Memory B cell (primary cell): ENCODE data around the gene LHFPL3.
"Not testable (repeated sequence)": the region's sequence is repeated elsewhere in the genome, so short reads cannot be mapped to it uniquely, and the experiment has no call there.

Experiments used
- ATAC-seq: fragments of 150-1000 bp; cut with Tn5 transposase; 2 replicates; pipeline ENCODE4 v1.10.0; 2021; ENCODE audit warnings: low read depth, mild to moderate bottlenecking, moderate library complexity
- DNase-seq, 2 donors: peaks; one replicate each; pipeline ENCODE4 v3.0.0; 2022; ENCODE audit warnings: low spot score in 2 of 2
- H3K27ac Mint-ChIP-seq: one replicate; pipeline ENCODE4 v1.8.0; 2022; ENCODE audit warnings: mild to moderate bottlenecking, moderate library complexity, mixed read lengths
- H3K27me3 Mint-ChIP-seq: one replicate; pipeline ENCODE4 v1.8.0; 2022; ENCODE audit warnings: mixed read lengths
- H3K36me3 Mint-ChIP-seq: one replicate; pipeline ENCODE4 v1.8.0; 2022; ENCODE audit warnings: mild to moderate bottlenecking, mixed read lengths
- H3K4me1 Mint-ChIP-seq: one replicate; pipeline ENCODE4 v1.8.0; 2022; ENCODE audit warnings: mixed read lengths
- H3K4me3 Mint-ChIP-seq: one replicate; pipeline ENCODE4 v1.8.0; 2022; ENCODE audit warnings: mild to moderate bottlenecking, moderate library complexity, mixed read lengths
- H3K9me3 Mint-ChIP-seq: one replicate; pipeline ENCODE4 v1.8.0; 2022; ENCODE audit warnings: mixed read lengths

Gene LHFPL3

GRCh38 chr7:104541897-104542296 lies 213.5 kb downstream of the LHFPL3 start:
- Mint-ChIP-seq H3K4me3 (no peak overlapping the region), H3K9me3 (peaks cover 4% of the 10 kb centered on the region), H3K27me3 (peaks cover 3% of the 10 kb centered on the region), H3K27ac (no peak overlapping the region), H3K4me1 (no peaks in the 10 kb centered on the region), H3K36me3 (no peaks in the 10 kb centered on the region)
- no peak for ATAC-seq
- no peak for DNase-seq

- no peak for ATAC-seq
- DNase-seq, result no peak
- Mint-ChIP-seq H3K4me3 (no peak overlapping the region), H3K27me3 (peaks cover 2% of the 10 kb centered on the region), H3K9me3 (peaks cover 2% of the 10 kb centered on the region), H3K36me3 (no peaks in the 10 kb centered on the region), H3K27ac (no peak overlapping the region), H3K4me1 (no peaks in the 10 kb centered on the region)
Observed at GRCh38 chr7:104548861-104549260, 220.5 kb downstream of the LHFPL3 start.

GRCh38 chr7:104550362-104550761 lies 222.0 kb downstream of the LHFPL3 start:
- Mint-ChIP-seq H3K9me3 (peaks cover 9% of the 10 kb centered on the region), H3K27me3 (peaks cover 2% of the 10 kb centered on the region), H3K4me3 (no peak overlapping the region), H3K4me1 (no peaks in the 10 kb centered on the region), H3K36me3 (no peaks in the 10 kb centered on the region), H3K27ac (no peak overlapping the region)
- DNase-seq (no peak), ATAC-seq (no peak)

GRCh38 chr7:104551226-104551625 lies 222.8 kb downstream of the LHFPL3 start:
- Mint-ChIP-seq H3K4me1 (no peaks in the 10 kb centered on the region), H3K36me3 (no peaks in the 10 kb centered on the region), H3K27me3 (peaks cover 2% of the 10 kb centered on the region), H3K27ac (no peak overlapping the region), H3K4me3 (no peak overlapping the region), H3K9me3 (peaks cover 13% of the 10 kb centered on the region)
- ATAC-seq (no peak), DNase-seq (no peak)

- H3K9me3 Mint-ChIP-seq, result peaks cover 17% of the 10 kb centered on the region
- no peak for ATAC-seq
- H3K27ac Mint-ChIP-seq, result no peak overlapping the region
- H3K36me3 Mint-ChIP-seq, result peaks cover under 1% of the 10 kb centered on the region
- no peak for DNase-seq
- no peak overlapping the region for H3K4me3 Mint-ChIP-seq
- H3K4me1 Mint-ChIP-seq, result no peaks in the 10 kb centered on the region
- peaks cover 2% of the 10 kb centered on the region for H3K27me3 Mint-ChIP-seq
Observed at GRCh38 chr7:104552102-104552501, 223.7 kb downstream of the LHFPL3 start.

GRCh38 chr7:104553074-104553473 lies 224.7 kb downstream of the LHFPL3 start:
- H3K27ac Mint-ChIP-seq, result no peak overlapping the region
- no peak overlapping the region for H3K4me3 Mint-ChIP-seq
- peaks cover 2% of the 10 kb centered on the region for H3K27me3 Mint-ChIP-seq
- ATAC-seq, result no peak
- no peaks in the 10 kb centered on the region for H3K4me1 Mint-ChIP-seq
- DNase-seq, result no peak
- peaks cover 18% of the 10 kb centered on the region for H3K9me3 Mint-ChIP-seq
- H3K36me3 Mint-ChIP-seq, result peaks cover 1% of the 10 kb centered on the region

GRCh38 chr7:104563350-104563901 lies 235.0 kb downstream of the LHFPL3 start:
- H3K27me3 Mint-ChIP-seq, ATAC-seq, H3K27ac Mint-ChIP-seq, H3K4me1 Mint-ChIP-seq, DNase-seq, H3K9me3 Mint-ChIP-seq, H3K4me3 Mint-ChIP-seq, H3K36me3 Mint-ChIP-seq: not testable (repeated sequence)

GRCh38 chr7:104569751-104570150 lies 241.3 kb downstream of the LHFPL3 start:
- H3K9me3 Mint-ChIP-seq, result no peaks in the 10 kb centered on the region
- no peak overlapping the region for H3K27ac Mint-ChIP-seq
- ATAC-seq (no peak), DNase-seq (no peak)
- H3K36me3 Mint-ChIP-seq, result no peaks in the 10 kb centered on the region
- H3K27me3 Mint-ChIP-seq, result peaks cover 2% of the 10 kb centered on the region
- H3K4me1 Mint-ChIP-seq, result no peaks in the 10 kb centered on the region
- no peak overlapping the region for H3K4me3 Mint-ChIP-seq

GRCh38 chr7:104572554-104572953 lies 244.2 kb downstream of the LHFPL3 start:
- DNase-seq (no peak), ATAC-seq (no peak)
- H3K4me1 Mint-ChIP-seq, result no peaks in the 10 kb centered on the region
- H3K27ac Mint-ChIP-seq, result no peak overlapping the region
- H3K9me3 Mint-ChIP-seq, result no peaks in the 10 kb centered on the region
- H3K36me3 Mint-ChIP-seq, result no peaks in the 10 kb centered on the region
- peaks cover 2% of the 10 kb centered on the region for H3K27me3 Mint-ChIP-seq
- no peak overlapping the region for H3K4me3 Mint-ChIP-seq

GRCh38 chr7:104584620-104585019 lies 256.2 kb downstream of the LHFPL3 start:
- Mint-ChIP-seq H3K4me1 (no peaks in the 10 kb centered on the region), H3K27me3 (no peaks in the 10 kb centered on the region), H3K9me3 (peaks cover 1% of the 10 kb centered on the region), H3K36me3 (no peaks in the 10 kb centered on the region), H3K27ac (no peak overlapping the region), H3K4me3 (no peak overlapping the region)
- DNase-seq, result no peak
- ATAC-seq, result no peak

GRCh38 chr7:104595591-104595990 lies 267.2 kb downstream of the LHFPL3 start:
- not testable (repeated sequence) for DNase-seq, H3K9me3 Mint-ChIP-seq, H3K4me3 Mint-ChIP-seq, H3K27ac Mint-ChIP-seq, H3K36me3 Mint-ChIP-seq, H3K27me3 Mint-ChIP-seq, ATAC-seq, H3K4me1 Mint-ChIP-seq

- Mint-ChIP-seq H3K36me3 (no peaks in the 10 kb centered on the region), H3K4me3 (no peak overlapping the region), H3K9me3 (no peaks in the 10 kb centered on the region), H3K4me1 (no peaks in the 10 kb centered on the region), H3K27ac (no peak overlapping the region), H3K27me3 (peaks cover 5% of the 10 kb centered on the region)
- ATAC-seq (no peak), DNase-seq (no peak)
Observed at GRCh38 chr7:104603957-104604356, 275.6 kb downstream of the LHFPL3 start.

GRCh38 chr7:104604706-104605105 lies 276.3 kb downstream of the LHFPL3 start:
- Mint-ChIP-seq H3K27me3 (peaks cover 5% of the 10 kb centered on the region), H3K4me3 (no peak overlapping the region), H3K27ac (no peak overlapping the region), H3K36me3 (no peaks in the 10 kb centered on the region), H3K9me3 (no peaks in the 10 kb centered on the region), H3K4me1 (no peaks in the 10 kb centered on the region)
- ATAC-seq (no peak), DNase-seq (no peak)

GRCh38 chr7:104621321-104621720 lies 292.9 kb downstream of the LHFPL3 start:
- Mint-ChIP-seq H3K36me3 (no peaks in the 10 kb centered on the region), H3K27ac (no peak overlapping the region), H3K9me3 (peaks cover 1% of the 10 kb centered on the region), H3K27me3 (no peaks in the 10 kb centered on the region), H3K4me1 (no peaks in the 10 kb centered on the region), H3K4me3 (no peak overlapping the region)
- ATAC-seq (no peak), DNase-seq (no peak)

- H3K4me1 Mint-ChIP-seq, result no peaks in the 10 kb centered on the region
- H3K36me3 Mint-ChIP-seq, result no peaks in the 10 kb centered on the region
- no peak overlapping the region for H3K27ac Mint-ChIP-seq
- no peak overlapping the region for H3K4me3 Mint-ChIP-seq
- ATAC-seq (no peak), DNase-seq (no peak)
- H3K9me3 Mint-ChIP-seq, result peaks cover 1% of the 10 kb centered on the region
- H3K27me3 Mint-ChIP-seq, result peaks cover 5% of the 10 kb centered on the region
Observed at GRCh38 chr7:104625956-104626355, 297.6 kb downstream of the LHFPL3 start.
